Esophagus squamous epithelium (tissue), 4 donors: ENCODE results near the gene TRERF1.

Source experiments
- POLR2A ChIP-seq, 4 donors: fragments of 450-650 bp; IDR thresholded peaks; one replicate each; pipeline ENCODE4 v1.6.1; 2017; ENCODE audit warnings: antibody characterized with exemption in 4 of 4, mild to moderate bottlenecking in 4 of 4, moderate library complexity in 3 of 4
- TF ChIP-seq, protein P1 (sequence below), 6 experiments: fragments of 450-650 bp in 4 of 6; fragments of 200-600 bp in 2 of 6; sonication (generic) in 2 of 6; IDR thresholded peaks; one replicate each; pipeline ENCODE4 v1.5.1; 2016 to 2019; ENCODE audit warnings: antibody characterized with exemption in 6 of 6, mild to moderate bottlenecking in 4 of 6, moderate library complexity in 4 of 6

DNA sequence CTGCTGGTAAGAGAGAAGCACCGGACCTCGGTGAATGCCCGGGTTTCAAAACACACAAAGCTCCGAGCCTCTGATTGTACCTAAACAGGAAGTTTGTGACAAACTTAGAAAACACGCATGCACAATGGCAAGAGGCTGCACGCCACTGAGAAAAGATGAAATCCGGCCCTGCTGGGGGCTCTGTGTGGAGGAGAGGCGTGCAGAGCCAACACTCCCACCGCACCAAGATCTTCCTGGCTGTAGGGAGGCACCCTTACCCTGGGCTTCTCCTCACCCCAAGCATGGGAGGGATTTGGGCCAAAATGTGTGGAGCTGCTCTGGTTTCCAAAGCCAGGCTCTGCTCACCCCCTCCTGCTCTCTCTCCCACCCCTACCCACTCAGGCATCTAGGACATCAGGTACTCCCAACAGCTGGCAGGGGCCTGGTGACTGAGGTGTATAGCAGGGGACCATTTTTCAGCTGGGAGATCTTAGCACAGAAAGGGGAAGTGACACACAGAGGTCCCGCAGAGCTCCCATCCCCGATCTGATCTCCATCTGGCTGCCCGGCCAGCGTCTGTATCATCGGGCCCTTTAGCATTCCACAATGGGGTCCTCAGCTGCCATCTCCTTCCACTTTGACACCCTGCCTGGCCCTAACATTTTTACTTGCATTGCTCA lies 84.2 kb downstream of the TRERF1 start:
- TF ChIP-seq, protein P1, sequence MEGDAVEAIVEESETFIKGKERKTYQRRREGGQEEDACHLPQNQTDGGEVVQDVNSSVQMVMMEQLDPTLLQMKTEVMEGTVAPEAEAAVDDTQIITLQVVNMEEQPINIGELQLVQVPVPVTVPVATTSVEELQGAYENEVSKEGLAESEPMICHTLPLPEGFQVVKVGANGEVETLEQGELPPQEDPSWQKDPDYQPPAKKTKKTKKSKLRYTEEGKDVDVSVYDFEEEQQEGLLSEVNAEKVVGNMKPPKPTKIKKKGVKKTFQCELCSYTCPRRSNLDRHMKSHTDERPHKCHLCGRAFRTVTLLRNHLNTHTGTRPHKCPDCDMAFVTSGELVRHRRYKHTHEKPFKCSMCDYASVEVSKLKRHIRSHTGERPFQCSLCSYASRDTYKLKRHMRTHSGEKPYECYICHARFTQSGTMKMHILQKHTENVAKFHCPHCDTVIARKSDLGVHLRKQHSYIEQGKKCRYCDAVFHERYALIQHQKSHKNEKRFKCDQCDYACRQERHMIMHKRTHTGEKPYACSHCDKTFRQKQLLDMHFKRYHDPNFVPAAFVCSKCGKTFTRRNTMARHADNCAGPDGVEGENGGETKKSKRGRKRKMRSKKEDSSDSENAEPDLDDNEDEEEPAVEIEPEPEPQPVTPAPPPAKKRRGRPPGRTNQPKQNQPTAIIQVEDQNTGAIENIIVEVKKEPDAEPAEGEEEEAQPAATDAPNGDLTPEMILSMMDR (IDR thresholded peaks at IDR 0.05): no peak
- no peak for TF ChIP-seq POLR2A (IDR thresholded peaks at IDR 0.05)
